SU-DHL-6 (cell line): ENCODE data around the gene MLEC.

Source experiments
- H2AFZ ChIP-seq: fragments of 200-600 bp; sonication (generic); 2 replicates; pipeline ENCODE4 v1.6.1; 2014; ENCODE audit warnings: low read depth, mild to moderate bottlenecking, moderate library complexity, mixed read lengths, antibody characterized with exemption, low read length; ENCODE audit not compliant: severe bottlenecking
- H3F3A ChIP-seq: fragments of 200-600 bp; shearing (Covaris generic); 2 replicates; pipeline ENCODE4 v1.6.0; 2016; ENCODE audit warnings: antibody characterized with exemption, mild to moderate bottlenecking; ENCODE audit not compliant: insufficient read depth
- H3K27ac ChIP-seq: fragments of 200-600 bp; sonication (generic); 2 replicates; pipeline ENCODE4 v1.5.1; 2016; ENCODE audit warnings: low read depth, mild to moderate bottlenecking, low read length, moderate library complexity, mixed read lengths
- H3K27me3 ChIP-seq: fragments of 200-600 bp; sonication (generic), shearing (Covaris generic); 2 replicates; pipeline ENCODE4 v1.6.0; 2014; ENCODE audit warnings: mild to moderate bottlenecking, low read length
- H3K36me3 ChIP-seq: fragments of 200-600 bp; sonication (generic); 2 replicates; pipeline ENCODE4 v1.6.1; 2014; ENCODE audit warnings: mild to moderate bottlenecking, low read length, mixed read lengths
- H3K4me2 ChIP-seq: fragments of 300-600, 200-600 bp; shearing (Covaris generic), sonication (generic); 2 replicates; pipeline ENCODE4 v1.6.0; 2014; ENCODE audit warnings: low read length, low read depth, mild to moderate bottlenecking; ENCODE audit not compliant: poor library complexity, severe bottlenecking
- H3K4me3 ChIP-seq: fragments of 200-600 bp; sonication (generic); 2 replicates; pipeline ENCODE4 v1.5.1; 2014; ENCODE audit warnings: antibody characterized with exemption, low read length, mild to moderate bottlenecking, mixed read lengths; ENCODE audit not compliant: insufficient read depth, poor library complexity, severe bottlenecking
- H3K79me2 ChIP-seq: fragments of 200-600 bp; sonication (generic); 2 replicates; pipeline ENCODE4 v1.6.1; 2014; ENCODE audit warnings: mild to moderate bottlenecking, low read length, moderate library complexity; ENCODE audit not compliant: insufficient read depth
- H3K9ac ChIP-seq: fragments of 200-600 bp; sonication (generic); 2 replicates; pipeline ENCODE4 v1.7.0; 2014; ENCODE audit warnings: mild to moderate bottlenecking, low read length
- H3K9me2 ChIP-seq: fragments of 200-600 bp; sonication (generic); replicated peaks from 2 replicates; pipeline ENCODE4 v1.6.1; 2014; ENCODE audit warnings: low read length; ENCODE audit not compliant: insufficient read depth
- H3K9me3 ChIP-seq: fragments of 200-600 bp; sonication (generic); 2 replicates; pipeline ENCODE4 v1.6.1; 2014; ENCODE audit warnings: low read length, mixed read lengths; ENCODE audit not compliant: insufficient read depth
- H4K20me1 ChIP-seq: fragments of 200-600 bp; sonication (generic); 2 replicates; pipeline ENCODE4 v1.6.1; 2014; ENCODE audit warnings: low read depth, mild to moderate bottlenecking, antibody characterized with exemption, low read length, moderate library complexity, mixed read lengths
- CTCF ChIP-seq: fragments of 200-600 bp; sonication (generic); IDR thresholded peaks from one replicate; pipeline ENCODE4 v1.5.1; 2017; ENCODE audit warnings: antibody characterized with exemption, mild to moderate bottlenecking, low read length, moderate library complexity; ENCODE audit not compliant: insufficient read depth, poor library complexity, severe bottlenecking
- EZH2phosphoT487 ChIP-seq: fragments of 200-600 bp; sonication (generic), shearing (Covaris generic); conservative IDR thresholded peaks from 2 replicates; pipeline ENCODE4 v1.6.1; 2018; ENCODE audit warnings: mild to moderate bottlenecking, antibody characterized with exemption, low read length, moderate library complexity, mixed read lengths

MLEC gene

GRCh38 chr12:120685522-120685921, 1.4 kb upstream of the MLEC start:
- peaks cover 35% of the 10 kb centered on the region for H3K79me2 ChIP-seq
- no peak overlapping the region for H2AFZ ChIP-seq
- no peaks in the 10 kb centered on the region for H3K36me3 ChIP-seq
- peak overlapping the region; percentile 93 for H3K27ac ChIP-seq
- peak overlapping the region; percentile 61 for H3K4me2 ChIP-seq
- no peaks in the 10 kb centered on the region for H3K27me3 ChIP-seq
- H4K20me1 ChIP-seq: no peaks in the 10 kb centered on the region
- peak overlapping the region; percentile 73 for H3K9ac ChIP-seq
- no peaks in the 10 kb centered on the region for H3K9me3 ChIP-seq
- peak overlapping the region; percentile 70 for H3K4me3 ChIP-seq
- peaks cover 23% of the 10 kb centered on the region for H3F3A ChIP-seq
- TF ChIP-seq CTCF: no peak
- no peak for TF ChIP-seq EZH2phosphoT487
- H3K9me2 ChIP-seq: no peaks in the 10 kb centered on the region

- Histone ChIP-seq H3K9me2 (no peaks in the 10 kb centered on the region), H3K27ac (peak overlapping the region; percentile 93), H2AFZ (peak overlapping the region; percentile 84), H3K36me3 (no peaks in the 10 kb centered on the region), H3K27me3 (no peaks in the 10 kb centered on the region), H3F3A (peaks cover 23% of the 10 kb centered on the region), H3K9ac (peak overlapping the region; percentile 73), H3K4me3 (peak overlapping the region; percentile 70), H4K20me1 (no peaks in the 10 kb centered on the region), H3K79me2 (peaks cover 42% of the 10 kb centered on the region), H3K4me2 (peak overlapping the region; percentile 61), H3K9me3 (no peaks in the 10 kb centered on the region)
- no peak for TF ChIP-seq CTCF
- TF ChIP-seq EZH2phosphoT487: no peak
These were observed 729 bp upstream of the MLEC start for GRCh38 chr12:120686151-120686689.

- H3K79me2 ChIP-seq: peaks cover 57% of the 10 kb centered on the region
- H3K27me3 ChIP-seq: no peaks in the 10 kb centered on the region
- H3K9me2 ChIP-seq: no peaks in the 10 kb centered on the region
- H4K20me1 ChIP-seq: no peaks in the 10 kb centered on the region
- no peaks in the 10 kb centered on the region for H3K36me3 ChIP-seq
- H3F3A ChIP-seq: peaks cover 23% of the 10 kb centered on the region
- H2AFZ ChIP-seq: no peak overlapping the region
- TF ChIP-seq EZH2phosphoT487 (no peak), CTCF (no peak)
- H3K27ac ChIP-seq: peak overlapping the region; percentile 52
- H3K4me3 ChIP-seq: peak overlapping the region; percentile 85
- no peaks in the 10 kb centered on the region for H3K9me3 ChIP-seq
- H3K9ac ChIP-seq: peak overlapping the region; percentile 81
- H3K4me2 ChIP-seq: peak overlapping the region; percentile 80
These were observed 785 bp downstream of the MLEC start for GRCh38 chr12:120687578-120688289.
